Epithelial cell of esophagus (primary cell): ENCODE data around the gene GPR146.
A peak's percentile ranks its signal among the peaks of the same experiment; 100 is the strongest.

Experiments used
- DNase-seq: peaks from one replicate; pipeline ENCODE4 v3.0.0; 2010; ENCODE audit warnings: low read depth
- H3K4me3 ChIP-seq: 2 replicates; pipeline ENCODE4 v1.5.1; 2011; ENCODE audit warnings: mild to moderate bottlenecking, low read length, control low read depth
- TF ChIP-seq, protein P1 (sequence below): IDR thresholded peaks from 2 replicates; pipeline ENCODE4 v1.5.1; 2011; ENCODE audit warnings: low read depth, mild to moderate bottlenecking, low read length, control low read depth, inconsistent platforms; ENCODE audit not compliant: insufficient read depth; ENCODE audit errors: missing control alignments

The GPR146 gene

DNA sequence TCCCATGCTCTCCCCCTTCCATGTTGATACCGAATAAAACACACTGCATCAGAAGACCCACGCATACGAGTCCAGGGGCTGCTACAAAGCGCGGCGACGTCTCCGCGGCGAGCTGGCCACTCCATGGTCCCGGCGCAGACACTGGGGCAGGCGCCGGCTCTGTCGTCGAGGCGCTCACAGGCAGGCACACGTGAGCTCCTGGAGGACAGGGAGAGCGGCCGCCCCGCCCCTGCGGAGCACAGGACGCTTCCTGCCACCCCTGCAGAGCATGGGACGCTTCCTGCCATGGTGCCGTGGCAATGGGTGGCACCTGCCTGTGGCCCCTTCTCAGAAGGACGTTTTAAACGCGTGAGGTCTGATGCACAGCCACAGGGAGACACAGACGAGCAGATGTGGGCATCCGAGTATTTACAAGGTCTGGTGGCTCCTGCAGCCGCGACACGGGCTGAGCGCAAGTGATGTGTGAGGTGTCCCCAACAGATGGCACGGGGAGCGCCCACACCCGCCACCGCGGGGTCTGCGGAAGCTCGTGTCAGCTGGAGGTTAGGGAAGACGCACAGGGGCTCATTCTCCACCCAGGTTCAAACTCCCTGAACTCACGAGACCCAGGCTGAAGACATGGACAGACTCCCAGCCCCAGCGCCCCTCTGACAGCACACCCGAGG, 21.4 kb upstream of the GPR146 start:
- TF ChIP-seq, protein P1, sequence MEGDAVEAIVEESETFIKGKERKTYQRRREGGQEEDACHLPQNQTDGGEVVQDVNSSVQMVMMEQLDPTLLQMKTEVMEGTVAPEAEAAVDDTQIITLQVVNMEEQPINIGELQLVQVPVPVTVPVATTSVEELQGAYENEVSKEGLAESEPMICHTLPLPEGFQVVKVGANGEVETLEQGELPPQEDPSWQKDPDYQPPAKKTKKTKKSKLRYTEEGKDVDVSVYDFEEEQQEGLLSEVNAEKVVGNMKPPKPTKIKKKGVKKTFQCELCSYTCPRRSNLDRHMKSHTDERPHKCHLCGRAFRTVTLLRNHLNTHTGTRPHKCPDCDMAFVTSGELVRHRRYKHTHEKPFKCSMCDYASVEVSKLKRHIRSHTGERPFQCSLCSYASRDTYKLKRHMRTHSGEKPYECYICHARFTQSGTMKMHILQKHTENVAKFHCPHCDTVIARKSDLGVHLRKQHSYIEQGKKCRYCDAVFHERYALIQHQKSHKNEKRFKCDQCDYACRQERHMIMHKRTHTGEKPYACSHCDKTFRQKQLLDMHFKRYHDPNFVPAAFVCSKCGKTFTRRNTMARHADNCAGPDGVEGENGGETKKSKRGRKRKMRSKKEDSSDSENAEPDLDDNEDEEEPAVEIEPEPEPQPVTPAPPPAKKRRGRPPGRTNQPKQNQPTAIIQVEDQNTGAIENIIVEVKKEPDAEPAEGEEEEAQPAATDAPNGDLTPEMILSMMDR = no peak
- no peak for DNase-seq
- no peak overlapping the region for H3K4me3 ChIP-seq

- no peak overlapping the region for H3K4me3 ChIP-seq
- TF ChIP-seq, protein P1 = no peak
- no peak for DNase-seq
Measured at GRCh38 chr7:1024331-1024841, 20.0 kb upstream of the GPR146 start.

DNA sequence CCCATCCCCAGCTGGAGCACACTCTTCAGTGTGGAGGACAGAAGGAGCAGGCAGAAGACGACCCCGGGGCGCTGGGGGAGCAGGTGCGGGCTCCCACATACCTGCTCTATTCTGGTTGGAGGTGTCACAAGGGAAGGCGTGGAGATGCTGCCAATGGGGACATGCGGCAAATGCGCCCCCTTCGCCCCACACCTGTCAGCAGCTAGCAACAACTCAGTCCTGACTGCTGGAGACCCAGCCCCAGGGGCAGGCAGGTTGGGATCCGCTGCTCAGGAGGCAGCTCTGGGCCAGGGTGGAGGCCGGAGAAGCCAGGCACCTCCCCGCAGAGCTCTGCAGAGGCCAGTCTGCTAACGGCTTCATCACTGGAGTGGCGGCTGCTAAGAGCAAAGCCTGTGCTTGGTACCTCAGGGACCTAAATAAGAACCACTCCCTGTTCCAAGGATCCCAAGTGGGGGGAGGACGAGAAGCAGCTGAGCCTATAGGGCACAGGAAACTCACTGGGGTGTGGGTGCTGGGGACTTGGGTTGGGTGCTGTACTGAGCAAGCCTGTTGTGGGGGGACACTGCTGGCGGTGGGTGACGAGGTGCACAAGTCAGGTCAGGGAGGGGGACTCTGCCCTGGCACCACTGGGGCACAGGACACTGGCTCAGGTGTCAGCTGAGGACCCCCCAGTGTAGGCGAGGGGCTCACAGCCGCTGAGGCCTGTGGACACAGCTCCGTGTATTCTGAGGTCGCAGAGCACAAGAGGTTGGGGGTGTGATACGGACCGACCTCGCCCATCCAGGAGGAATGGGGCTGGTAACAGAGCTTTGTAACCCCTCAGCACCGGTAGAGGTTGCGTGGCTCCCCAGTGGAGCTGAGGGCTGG, 19.2 kb upstream of the GPR146 start:
- H3K4me3 ChIP-seq = no peak overlapping the region
- TF ChIP-seq, protein P1 = no peak
- DNase-seq = no peak

GRCh38 chr7:1025743-1026581, 18.4 kb upstream of the GPR146 start:
- TF ChIP-seq, protein P1 = no peak

GRCh38 chr7:1026721-1027161, 17.6 kb upstream of the GPR146 start:
- peak overlapping the region; percentile 52 for H3K4me3 ChIP-seq
- DNase-seq = no peak
- TF ChIP-seq, protein P1 = no peak

More at GRCh38 chr7:1025743-1026581, 18.4 kb upstream of the GPR146 start:
- DNase-seq = no peak
- H3K4me3 ChIP-seq = no peak overlapping the region

- TF ChIP-seq, protein P1 = no peak
- peak; percentile 46 for DNase-seq
- H3K4me3 ChIP-seq = peak overlapping the region; percentile 52
Measured at GRCh38 chr7:1027242-1028043, 16.9 kb upstream of the GPR146 start.
